Kasumi-1 (cell line): ENCODE results near the gene FAM110A.
"Not testable (repeated sequence)": the region's sequence is repeated elsewhere in the genome, so short reads cannot be mapped to it uniquely, and the experiment has no call there.

Experiments used
- DNase-seq, 2 experiments: peaks; one replicate each; lab custom pipeline; 2025; lab: John Stamatoyannopoulos, UW

The FAM110A gene

GRCh38 chr20:844473-845225 lies 11.1 kb downstream of the FAM110A start:
- peak; percentile 86 to 89 for DNase-seq

GRCh38 chr20:845226-845868 lies 11.8 kb downstream of the FAM110A start:
- peak in 1 of 2 experiments; percentile 51 for DNase-seq

DNA sequence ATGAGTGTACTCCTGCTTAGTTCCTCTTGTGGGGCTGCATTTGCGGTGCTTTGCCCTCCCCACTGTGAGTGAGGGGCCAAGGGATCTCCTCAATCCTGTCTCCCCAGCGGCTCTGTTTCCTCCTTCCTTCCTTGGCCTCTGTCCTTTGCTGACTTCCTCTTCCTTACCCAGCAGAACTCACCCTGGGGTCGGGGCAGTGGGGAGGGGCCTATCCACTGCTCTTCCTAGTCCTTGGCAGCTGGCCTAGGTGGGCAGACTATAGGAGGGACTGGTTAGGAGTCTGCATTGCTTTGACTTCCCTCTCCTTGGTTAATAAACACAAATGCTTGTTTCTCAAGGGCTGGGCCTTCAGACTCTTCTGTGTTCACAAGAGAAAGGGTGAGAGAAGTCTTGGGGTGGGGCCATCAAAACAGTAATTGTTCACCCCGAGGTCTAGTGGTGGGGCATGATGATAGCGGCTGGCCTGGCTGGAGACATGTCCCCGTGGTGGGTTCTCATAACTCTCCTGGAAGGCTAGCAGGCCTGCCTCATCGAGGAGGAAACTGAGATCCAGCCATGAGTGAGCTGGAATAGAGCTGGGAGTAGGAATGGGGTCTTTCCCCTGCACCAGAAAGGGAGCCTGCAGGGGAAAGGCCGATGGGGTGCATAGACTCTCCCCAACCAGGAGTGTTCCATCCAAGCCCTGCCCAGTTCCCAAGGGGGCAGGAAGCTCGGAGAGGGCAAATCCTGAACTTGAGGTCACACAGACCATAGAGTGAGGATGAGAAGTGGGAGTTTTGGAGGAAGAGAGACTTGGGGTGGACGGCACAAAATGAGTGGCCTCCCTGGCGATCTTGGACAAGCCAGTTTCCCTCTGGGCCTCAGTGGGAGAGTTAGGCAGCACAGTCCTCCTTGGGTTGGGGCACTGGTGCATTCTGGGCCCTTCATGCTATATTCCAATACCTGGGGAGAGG lies 12.7 kb downstream of the FAM110A start:
- DNase-seq, result peak; percentile 76 to 82

DNA sequence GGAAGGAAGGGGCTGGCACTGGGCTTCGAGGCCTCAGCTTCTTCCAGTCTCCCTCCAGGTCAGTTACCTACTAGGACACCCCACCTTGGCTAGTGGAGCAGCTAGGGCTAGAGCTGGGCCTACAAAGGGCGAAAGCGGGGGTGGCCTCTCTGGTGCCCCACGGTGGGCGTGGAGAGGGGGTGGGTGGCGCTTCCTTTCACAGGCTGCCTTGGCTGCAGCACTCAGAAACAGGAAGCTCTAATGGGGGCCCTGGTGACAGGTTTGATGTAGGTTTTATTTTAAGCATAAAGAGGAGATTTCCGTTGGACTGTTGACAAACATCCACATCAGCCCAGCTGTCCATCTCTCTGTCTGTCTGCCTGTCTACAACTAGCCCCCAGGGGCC lies 13.4 kb downstream of the FAM110A start:
- peak; percentile 85 to 90 for DNase-seq

DNA sequence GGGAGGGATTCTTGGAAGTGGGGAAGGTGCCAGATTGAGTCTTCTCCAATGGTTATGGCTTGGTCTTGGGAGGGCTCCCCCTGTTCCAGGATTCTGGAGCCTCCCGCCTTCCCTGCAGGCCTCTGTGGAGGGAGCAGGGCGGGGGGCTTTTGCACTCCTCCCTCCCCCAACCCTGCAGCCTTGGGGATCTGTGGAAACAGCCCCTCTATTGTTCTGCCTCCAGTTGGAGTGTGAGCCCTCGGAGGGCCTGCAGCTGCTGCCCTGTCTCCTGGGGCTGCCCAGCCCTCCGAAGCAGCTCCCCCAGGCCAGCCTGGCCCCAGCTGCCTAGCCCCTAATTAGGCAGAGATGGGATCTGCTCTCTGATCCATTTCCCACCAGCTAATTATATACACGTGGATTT lies 14.7 kb downstream of the FAM110A start:
- no peak for DNase-seq

DNA sequence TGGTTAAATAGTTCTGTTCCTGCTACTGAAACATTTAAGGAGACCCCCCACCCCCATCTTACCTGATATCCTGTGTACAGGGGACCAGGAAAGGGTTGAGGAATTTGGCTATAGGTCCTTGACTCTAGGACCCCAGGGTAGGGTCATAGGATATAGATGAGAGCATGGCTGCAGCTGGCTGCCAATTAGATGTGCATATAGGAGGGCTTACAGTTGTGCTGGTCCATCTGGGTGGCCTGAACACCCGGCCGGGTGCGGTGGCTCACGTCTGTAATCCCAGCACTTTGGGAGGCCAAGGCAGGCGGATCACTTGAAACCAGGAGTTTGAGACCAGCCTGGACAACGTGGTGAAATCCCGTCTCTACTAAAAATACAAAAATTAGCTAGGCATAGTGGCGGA lies 15.2 kb downstream of the FAM110A start:
- DNase-seq, result not testable (repeated sequence)

DNA sequence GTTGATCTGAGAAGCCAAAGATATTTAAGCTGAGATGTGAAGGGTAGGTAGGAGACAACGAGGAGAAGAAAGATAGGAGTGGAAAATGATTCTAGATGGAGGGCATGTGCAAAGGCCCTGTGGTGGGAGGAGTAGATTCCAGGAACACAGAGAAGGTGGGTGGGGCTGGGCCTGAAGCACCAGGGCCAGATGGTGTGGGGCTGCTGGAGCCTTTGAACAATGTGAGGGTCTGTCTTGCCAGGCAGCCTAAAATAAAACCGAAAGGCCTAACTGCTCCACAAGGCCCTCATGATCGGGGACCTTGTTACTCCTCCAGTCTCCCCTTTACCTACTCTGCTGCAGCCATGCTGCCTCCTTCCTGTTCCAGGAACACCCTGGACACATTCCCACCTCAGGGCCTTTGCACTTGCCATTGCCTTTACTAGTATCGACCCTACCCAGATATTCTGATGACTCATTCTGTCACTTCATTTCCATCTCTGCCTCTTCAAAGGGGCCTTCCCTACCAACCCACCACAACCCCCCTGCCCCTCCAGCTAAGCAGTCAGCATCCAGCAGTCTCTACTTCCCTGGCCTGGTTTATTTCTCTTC lies 20.0 kb downstream of the FAM110A start:
- DNase-seq, result no peak

GRCh38 chr20:854601-855000 lies 21.1 kb downstream of the FAM110A start:
- DNase-seq, result no peak

GRCh38 chr20:855466-856360 lies 22.2 kb downstream of the FAM110A start:
- no peak for DNase-seq

DNA sequence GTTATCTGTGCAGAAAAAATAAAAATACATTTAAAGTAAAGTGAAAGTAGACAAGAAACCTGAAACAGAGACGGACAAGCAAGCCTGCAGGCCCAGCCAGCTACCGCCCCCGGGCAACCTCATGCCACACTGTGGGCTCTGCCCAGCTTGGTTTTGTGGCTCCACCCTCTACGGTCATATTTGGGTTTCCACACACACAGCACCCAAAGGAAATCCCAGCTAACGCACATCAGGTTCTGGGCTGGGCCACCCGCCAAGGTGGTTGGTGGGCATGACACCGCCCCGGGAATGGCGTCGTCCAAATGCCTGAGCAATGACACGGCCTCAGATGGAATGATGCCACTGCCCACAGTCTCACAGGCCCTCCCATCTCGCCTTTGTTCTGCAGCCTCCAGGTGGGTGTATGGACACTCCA lies 22.9 kb downstream of the FAM110A start:
- no peak for DNase-seq

DNA sequence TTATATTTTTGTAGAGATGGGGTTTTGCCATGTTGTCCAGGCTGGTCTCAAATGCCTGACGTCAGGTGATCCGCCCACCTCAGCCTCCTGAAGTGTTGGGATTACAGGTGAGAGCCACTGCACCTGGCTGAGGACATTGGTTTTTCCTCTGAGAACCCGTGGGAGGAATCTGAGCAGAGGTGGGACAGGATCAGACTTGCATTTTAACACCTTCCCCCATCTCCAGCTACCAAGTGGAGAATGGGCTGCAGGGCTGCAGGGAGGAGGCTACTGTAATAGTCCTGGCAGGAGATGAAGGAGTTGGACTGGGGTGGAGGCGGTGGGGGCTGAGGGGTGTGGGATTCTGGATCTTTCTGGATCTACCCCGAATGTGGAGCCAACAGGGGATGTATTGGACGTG lies 24.5 kb downstream of the FAM110A start:
- no peak for DNase-seq

- DNase-seq, result peak in 1 of 2 experiments; percentile 26
Observed at GRCh38 chr20:859751-860231, 26.3 kb downstream of the FAM110A start.

- no peak for DNase-seq
Observed at GRCh38 chr20:860891-861290, 27.4 kb downstream of the FAM110A start.

- DNase-seq, result no peak
Observed at GRCh38 chr20:865440-865839, 31.9 kb downstream of the FAM110A start.

DNA sequence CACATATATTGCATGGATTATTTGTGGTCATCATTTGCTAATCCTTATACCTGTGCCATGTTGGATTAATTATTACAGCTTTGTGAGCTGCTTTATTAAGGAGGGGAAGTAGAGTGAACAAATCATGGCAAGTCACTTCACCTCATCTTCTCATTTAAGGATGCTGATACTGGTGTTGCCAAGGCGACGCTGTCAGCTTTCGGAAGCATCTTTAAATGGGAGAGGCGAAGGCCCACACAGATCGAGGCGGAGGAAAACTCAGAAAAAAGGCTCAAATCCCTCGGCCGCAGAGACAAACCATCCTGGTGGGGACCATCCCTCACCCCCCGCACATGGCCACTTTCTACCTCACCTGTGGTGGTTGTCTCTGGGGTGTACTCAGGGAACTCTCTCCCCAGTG lies 34.8 kb downstream of the FAM110A start:
- no peak for DNase-seq

DNA sequence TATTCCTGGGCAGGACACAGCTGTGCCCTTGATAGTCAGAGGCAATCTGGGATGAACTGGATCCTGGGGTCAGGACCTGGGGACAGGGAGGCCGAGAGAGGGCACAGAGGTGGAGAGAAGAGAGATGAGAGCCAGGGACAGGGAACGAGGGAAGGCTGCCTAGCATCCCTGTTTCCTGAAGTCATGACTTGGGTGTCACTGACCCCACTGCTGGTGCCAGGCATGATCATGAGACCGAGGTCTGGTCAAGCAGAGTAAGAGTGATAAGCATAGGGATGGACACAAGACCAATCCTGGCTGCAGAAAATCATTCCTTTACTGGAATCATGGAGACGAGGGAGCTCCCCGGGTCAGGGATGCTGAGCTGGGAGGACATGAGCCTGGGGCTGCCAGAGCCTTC lies 36.1 kb downstream of the FAM110A start:
- no peak for DNase-seq

- DNase-seq, result no peak
Observed at GRCh38 chr20:870758-871157, 37.2 kb downstream of the FAM110A start.

GRCh38 chr20:871436-871835 lies 37.9 kb downstream of the FAM110A start:
- no peak for DNase-seq

GRCh38 chr20:871948-872347 lies 38.4 kb downstream of the FAM110A start:
- DNase-seq, result no peak

- no peak for DNase-seq
Observed at GRCh38 chr20:872855-873520, 39.5 kb downstream of the FAM110A start.
